Lung (tissue), 12 donors: ENCODE data around the gene ZNF473. TPM values are rescaled to one million over a fixed set of nuclear protein-coding genes. Genes with fewer than 3 reads are reported as not detected.

Source experiments
- ATAC-seq: fragments of 200-7000 bp; cut with Tn5 transposase; one replicate; pipeline ENCODE4 v1.9.1; 2020; ENCODE audit warnings: moderate number of reproducible peaks; ENCODE audit not compliant: insufficient read depth, low FRiP score
- DNase-seq, 3 donors: peaks; one replicate each; pipeline ENCODE4 v3.0.0-alpha.2; 2013 to 2017
- H3K27ac ChIP-seq, 2 donors: one replicate each; pipeline ENCODE4 v1.5.1; 2013; ENCODE audit warnings: mild to moderate bottlenecking in 2 of 2, moderate library complexity in 2 of 2, control low read depth in 1 of 2, inconsistent platforms in 1 of 2, low read depth in 1 of 2, low read length in 1 of 2
- H3K27me3 ChIP-seq, 3 donors: one replicate each; pipeline ENCODE4 v1.5.1; 2013; ENCODE audit warnings: low read length in 2 of 3; ENCODE audit not compliant: control insufficient read depth in 3 of 3, insufficient read depth in 3 of 3
- H3K36me3 ChIP-seq, 4 donors: one replicate each; pipeline ENCODE4 v1.5.1; 2013; ENCODE audit warnings: low read length in 4 of 4, mild to moderate bottlenecking in 1 of 4, moderate library complexity in 1 of 4; ENCODE audit not compliant: control insufficient read depth in 4 of 4, insufficient read depth in 4 of 4
- H3K4me1 ChIP-seq, 5 donors: one replicate each; pipeline ENCODE4 v1.5.1; 2013; ENCODE audit warnings: low read length in 5 of 5, mild to moderate bottlenecking in 2 of 5, moderate library complexity in 1 of 5; ENCODE audit not compliant: control insufficient read depth in 5 of 5, insufficient read depth in 5 of 5
- H3K4me3 ChIP-seq: one replicate; pipeline ENCODE4 v1.5.1; 2013; ENCODE audit warnings: mild to moderate bottlenecking, control low read depth, moderate library complexity
- H3K9ac ChIP-seq, 2 donors: one replicate each; pipeline ENCODE4 v1.5.1; 2013; ENCODE audit warnings: low read length in 2 of 2, control low read depth in 1 of 2; ENCODE audit not compliant: insufficient read depth in 1 of 2
- H3K9me3 ChIP-seq, 4 donors: one replicate each; pipeline ENCODE4 v1.5.1; 2013; ENCODE audit warnings: low read length in 3 of 4, mild to moderate bottlenecking in 1 of 4, moderate library complexity in 1 of 4; ENCODE audit not compliant: control insufficient read depth in 4 of 4, insufficient read depth in 3 of 4
- WGBS, 2 donors: extraction: QIAGEN DNeasy Blood & Tissue Kit; methylation state at CpG; one replicate each; pipeline ENCODE4 v1.1.7; 2013; 5-methylcytosine and 5-hydroxymethylcytosine counted together
- polyA plus RNA-seq, 2 donors: library from polyadenylated mRNA; stranded (reverse); fragments of 200-250 nt; gene quantifications; one replicate each; pipeline ENCODE4 v1.2.1, GENCODE V29; 2013
- total RNA-seq, 2 donors: library from RNA; depleted of rRNA in 1 of 2; stranded (reverse); fragments of >200 nt in 1 of 2; gene quantifications; one replicate each; pipeline ENCODE4 v1.2.1, GENCODE V29; 2014 to 2021
- TF ChIP-seq, protein P1 (sequence below): IDR thresholded peaks from 2 replicates; pipeline ENCODE4 v1.5.1; 2012; ENCODE audit warnings: mild to moderate bottlenecking; ENCODE audit errors: control extremely low read depth, extremely low read depth
- donor health status: control.
- donor health status: control.
- donor health status: Bipolar disorder and iron deficiency.
- donor health status: healthy.
- donor health status: DM: yes; HTN: yes; CAD: no.

ZNF473 gene
- total and polyA plus RNA-seq, 4 donors: 2.8 to 10.4 (median 6.6) TPM

DNA sequence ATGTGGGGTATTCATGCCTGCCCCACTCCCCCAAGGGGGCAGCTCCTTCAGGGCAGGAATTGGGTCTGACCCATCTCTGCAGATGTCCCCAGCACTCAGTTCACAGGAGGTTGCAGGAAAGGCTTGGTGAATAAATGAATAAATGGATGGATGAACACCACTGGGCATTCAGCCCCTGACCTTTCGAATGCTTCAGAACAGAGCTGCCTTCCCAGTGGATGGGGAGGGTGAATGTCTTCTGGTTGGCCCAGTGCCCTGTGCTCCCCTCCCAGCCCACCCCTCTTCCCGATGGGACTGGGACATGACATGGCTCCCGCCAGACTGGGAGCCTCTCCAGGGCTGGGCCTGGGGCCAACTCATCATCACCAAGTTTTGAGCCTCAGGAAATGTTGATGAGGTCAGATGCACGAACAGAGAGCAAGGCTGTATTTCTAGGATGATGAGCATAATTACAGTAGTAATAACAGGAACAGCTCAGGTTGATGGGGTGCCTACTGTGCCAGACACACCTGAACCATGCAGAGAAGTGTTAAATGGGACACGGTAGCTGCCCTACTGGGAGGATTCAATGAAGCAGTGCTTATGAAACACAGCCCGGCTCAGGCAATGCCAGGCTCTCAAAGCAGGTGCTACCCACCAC is 26.3 kb upstream of the ZNF473 start:
- H3K4me3 ChIP-seq: no peak overlapping the region
- DNase-seq: peak; percentile 55 to 71 (median 55)
- no peaks in the 10 kb centered on the region for H3K27me3 ChIP-seq
- ATAC-seq: no peak
- peaks cover 13 to 74% (median 37%) of the 10 kb centered on the region in 4 donors for H3K36me3 ChIP-seq
- TF ChIP-seq, protein P1, sequence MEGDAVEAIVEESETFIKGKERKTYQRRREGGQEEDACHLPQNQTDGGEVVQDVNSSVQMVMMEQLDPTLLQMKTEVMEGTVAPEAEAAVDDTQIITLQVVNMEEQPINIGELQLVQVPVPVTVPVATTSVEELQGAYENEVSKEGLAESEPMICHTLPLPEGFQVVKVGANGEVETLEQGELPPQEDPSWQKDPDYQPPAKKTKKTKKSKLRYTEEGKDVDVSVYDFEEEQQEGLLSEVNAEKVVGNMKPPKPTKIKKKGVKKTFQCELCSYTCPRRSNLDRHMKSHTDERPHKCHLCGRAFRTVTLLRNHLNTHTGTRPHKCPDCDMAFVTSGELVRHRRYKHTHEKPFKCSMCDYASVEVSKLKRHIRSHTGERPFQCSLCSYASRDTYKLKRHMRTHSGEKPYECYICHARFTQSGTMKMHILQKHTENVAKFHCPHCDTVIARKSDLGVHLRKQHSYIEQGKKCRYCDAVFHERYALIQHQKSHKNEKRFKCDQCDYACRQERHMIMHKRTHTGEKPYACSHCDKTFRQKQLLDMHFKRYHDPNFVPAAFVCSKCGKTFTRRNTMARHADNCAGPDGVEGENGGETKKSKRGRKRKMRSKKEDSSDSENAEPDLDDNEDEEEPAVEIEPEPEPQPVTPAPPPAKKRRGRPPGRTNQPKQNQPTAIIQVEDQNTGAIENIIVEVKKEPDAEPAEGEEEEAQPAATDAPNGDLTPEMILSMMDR: no peak
- WGBS, 2 donors: 72 to 83% methylated on average over 6 of the region's 6 CpGs
- peaks cover 0 to 5% (median 0%) of the 10 kb centered on the region in 5 donors for H3K4me1 ChIP-seq
- no peaks in the 10 kb centered on the region for H3K9me3 ChIP-seq
- H3K9ac ChIP-seq: no peak overlapping the region
- H3K27ac ChIP-seq: no peak overlapping the region

DNA sequence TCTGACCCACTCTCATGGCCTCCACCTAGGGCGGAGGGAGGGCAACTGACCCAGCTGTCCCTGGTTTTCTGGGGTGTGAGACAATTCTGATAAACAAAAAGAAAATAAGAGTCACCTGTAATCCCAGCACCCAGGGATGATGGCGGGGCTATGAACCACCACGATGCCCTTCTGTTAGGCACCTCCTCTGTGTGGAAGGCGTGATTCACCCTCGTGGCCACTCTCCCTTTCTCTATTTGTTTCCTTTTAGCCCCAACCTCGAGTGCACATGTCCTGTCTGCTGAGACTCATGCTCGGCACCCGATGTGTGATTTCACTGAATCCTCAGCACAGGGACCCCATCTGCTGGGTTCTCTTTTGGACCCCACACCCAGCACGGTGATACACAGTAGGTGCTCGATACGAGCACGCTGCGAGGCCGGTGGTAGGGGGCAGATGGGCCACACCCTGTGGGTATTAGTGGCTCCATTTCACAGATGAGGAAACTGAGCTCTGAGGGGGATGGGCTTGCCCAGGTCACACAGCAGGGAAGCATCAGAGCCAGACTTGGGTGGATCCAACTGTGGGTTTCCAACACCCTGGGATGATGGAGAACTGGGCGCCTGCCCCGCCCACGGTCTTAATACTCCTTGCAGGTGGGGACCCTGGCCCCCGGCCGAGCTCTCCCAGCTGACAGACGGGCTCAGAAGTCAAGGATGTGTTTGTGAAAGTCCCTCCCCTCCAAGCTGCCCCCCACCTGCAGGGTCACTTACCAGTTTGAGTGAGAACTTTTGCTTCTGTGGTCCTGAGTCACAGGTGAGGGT is 25.6 kb upstream of the ZNF473 start:
- H3K4me1 ChIP-seq: peaks cover 0 to 5% (median 0%) of the 10 kb centered on the region in 5 donors
- WGBS, 2 donors: 94 to 96% methylated on average over 20 of the region's 20 CpGs

DNA sequence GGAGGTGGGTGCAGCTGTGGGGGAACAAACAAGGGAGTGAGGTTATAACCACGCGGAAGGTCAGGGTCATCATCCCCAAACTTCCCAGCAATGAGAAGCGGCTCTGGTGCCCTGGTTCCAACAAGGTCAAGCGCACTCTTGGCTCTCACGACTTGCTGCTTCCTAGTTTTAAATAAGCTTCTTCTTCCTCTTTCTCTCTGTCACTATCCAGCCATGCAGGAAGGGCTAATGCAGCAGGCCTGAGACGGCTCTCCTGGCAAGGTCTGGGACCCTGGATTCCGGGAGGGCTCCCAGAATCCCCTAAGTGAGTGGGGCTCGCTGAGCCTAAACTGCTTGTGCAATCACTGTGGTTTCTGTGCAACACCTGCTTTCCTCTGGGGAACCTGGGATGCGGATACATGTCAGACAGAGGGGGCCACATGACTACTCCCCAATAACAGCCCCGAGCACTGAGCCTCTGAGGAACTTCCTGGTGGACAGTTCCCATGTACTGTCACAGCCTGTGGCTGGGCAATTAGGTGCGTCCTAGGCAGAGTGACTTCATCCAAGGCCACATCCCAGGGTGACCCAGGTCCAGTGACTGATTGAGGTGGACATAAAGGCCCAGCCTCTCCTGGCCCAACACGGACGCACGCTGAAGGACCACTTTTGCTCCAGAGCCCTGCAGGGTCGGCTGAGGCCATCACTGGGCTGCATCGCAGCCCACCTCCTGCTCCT is 24.8 kb upstream of the ZNF473 start:
- ATAC-seq: no peak
- Histone ChIP-seq H3K27me3 (no peaks in the 10 kb centered on the region), H3K27ac (no peak overlapping the region), H3K9me3 (no peaks in the 10 kb centered on the region), H3K9ac (no peak overlapping the region), H3K4me3 (no peak overlapping the region), H3K4me1 (peaks cover 0 to 5% (median 0%) of the 10 kb centered on the region in 5 donors), H3K36me3 (peaks cover 13 to 72% (median 41%) of the 10 kb centered on the region in 4 donors)
- no peak for DNase-seq
- 75 to 83% methylated on average over 16 of the region's 16 CpGs for WGBS, 2 donors
- TF ChIP-seq, protein P1: no peak

More for the DNA sequence above, 25.6 kb upstream of the ZNF473 start:
- no peak for ATAC-seq
- Histone ChIP-seq H3K36me3 (peaks cover 13 to 71% (median 36%) of the 10 kb centered on the region in 4 donors), H3K4me3 (no peak overlapping the region), H3K27me3 (no peaks in the 10 kb centered on the region), H3K27ac (no peak overlapping the region), H3K9me3 (no peaks in the 10 kb centered on the region), H3K9ac (no peak overlapping the region)
- TF ChIP-seq, protein P1: no peak
- DNase-seq: no peak
